GM12873 (cell line): ENCODE measurements around the gene ZNF234.

Experiments
- CTCF ChIP-seq: IDR thresholded peaks from 2 replicates; pipeline ENCODE4 v1.5.1; 2012; ENCODE audit warnings: low read depth, mild to moderate bottlenecking, moderate library complexity, low read length, control low read depth; ENCODE audit not compliant: insufficient read depth; ENCODE audit errors: missing control alignments

The ZNF234 gene

DNA sequence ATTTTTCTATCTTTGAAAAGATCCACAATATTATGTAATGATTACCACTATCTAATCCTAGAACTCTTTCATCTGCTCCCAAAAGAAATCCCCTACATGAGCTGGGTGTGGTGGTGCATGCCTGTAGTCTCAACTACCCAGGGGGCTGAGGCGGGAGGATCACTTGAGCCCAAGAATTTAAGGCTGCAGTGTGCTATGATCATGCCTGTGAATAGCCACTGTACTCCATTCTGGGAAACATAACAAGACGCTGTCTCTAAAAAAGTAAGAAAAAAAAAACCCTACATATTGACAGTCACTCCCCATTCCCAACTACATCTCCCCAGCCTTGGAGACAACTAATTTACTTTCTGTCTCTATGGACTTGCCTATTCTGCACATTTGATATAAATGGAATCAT, 22.4 kb downstream of the ZNF234 start:
- TF ChIP-seq CTCF, result no peak

GRCh38 chr19:44164327-44164672, 22.9 kb downstream of the ZNF234 start:
- no peak for TF ChIP-seq CTCF

DNA sequence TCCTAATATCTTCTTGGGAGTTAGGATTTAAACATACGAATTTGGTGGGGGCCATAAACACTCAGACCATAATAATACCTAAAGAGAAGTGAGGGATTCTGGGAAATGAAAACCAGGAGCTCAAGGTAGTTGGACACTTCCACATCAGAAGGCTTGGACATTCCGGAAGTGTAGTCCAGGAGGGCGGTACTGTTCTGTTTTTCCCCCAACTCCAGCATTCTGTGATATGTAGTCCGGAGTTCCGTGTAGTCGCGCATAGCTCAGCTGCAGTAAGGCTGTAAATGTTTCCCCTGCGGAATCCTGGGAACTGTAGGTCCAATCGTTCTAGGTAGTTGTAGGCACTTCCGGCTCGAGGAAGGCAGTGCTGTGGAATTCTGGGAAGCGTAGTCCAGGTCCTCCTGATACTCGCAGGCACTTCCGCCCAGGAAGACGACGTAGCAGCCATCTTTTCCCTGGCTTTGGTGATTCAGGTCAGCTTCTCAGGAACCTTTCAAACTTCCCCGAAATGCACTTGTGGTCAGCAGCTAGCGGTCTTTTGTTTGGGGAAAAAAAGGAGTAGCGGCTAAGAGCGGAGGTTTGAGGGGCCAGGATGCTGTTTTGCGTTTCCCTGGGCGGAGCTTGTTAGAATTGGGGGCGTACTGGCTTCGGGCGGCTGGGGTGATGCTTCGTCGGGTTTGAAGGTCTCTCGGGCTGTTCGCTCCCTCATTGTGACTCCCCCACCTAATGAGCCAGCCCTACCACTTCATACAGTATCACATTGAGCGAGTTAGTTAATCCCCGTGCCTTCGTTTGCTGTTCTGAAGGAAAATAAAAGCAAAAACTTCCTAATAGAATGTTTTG, 23.5 kb downstream of the ZNF234 start, which contains the start of gene ZNF226:
Gene ZNF226, plus strand, starts transcription at position 428 of the 840 bp plus-strand sequence. CDS start 4,981 bp downstream, outside the sequence.
- TF ChIP-seq CTCF, result no peak

- no peak for TF ChIP-seq CTCF
These were observed 35.2 kb downstream of the ZNF234 start for GRCh38 chr19:44176590-44176989.

- TF ChIP-seq CTCF, result no peak
These were observed 39.6 kb downstream of the ZNF234 start for GRCh38 chr19:44180968-44181367.

DNA sequence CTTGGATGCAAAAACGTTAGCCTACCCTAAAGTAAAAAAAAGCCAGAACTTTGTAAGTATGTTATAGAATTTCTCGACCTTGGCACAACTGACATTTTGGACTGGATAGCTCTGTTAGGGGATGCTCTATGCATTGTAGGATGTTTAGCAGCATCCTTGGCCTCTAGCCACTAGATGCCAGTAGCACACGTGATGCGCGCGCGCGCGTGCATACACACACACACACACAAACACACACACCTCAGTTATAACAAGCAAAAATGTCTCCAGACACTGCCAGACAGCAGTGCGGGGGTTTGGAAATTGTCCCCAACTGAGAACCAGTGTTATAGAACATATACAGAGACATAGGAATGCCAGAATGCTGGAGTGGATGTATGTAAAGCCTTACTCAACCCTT, 40.8 kb downstream of the ZNF234 start:
- no peak for TF ChIP-seq CTCF

DNA sequence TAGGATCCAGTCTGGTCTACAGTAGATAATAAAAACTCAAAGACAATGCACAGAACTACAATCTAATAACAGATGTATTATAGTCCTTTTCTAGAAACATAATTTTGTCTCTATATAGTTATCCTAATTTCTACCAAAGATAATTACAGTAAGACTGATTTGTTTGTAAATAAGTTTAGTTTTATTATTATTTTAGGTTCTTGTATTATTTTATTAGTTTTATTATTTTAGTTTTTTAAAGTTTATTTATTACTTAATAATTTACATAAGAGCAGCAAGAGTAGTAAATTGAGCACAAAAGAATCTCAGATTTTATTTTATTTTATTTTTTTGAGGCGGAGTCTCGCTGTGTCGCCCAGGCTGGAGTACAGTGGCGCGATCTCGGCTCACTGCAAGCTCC, 48.7 kb downstream of the ZNF234 start:
- no peak for TF ChIP-seq CTCF
